ENCODE results near the gene MS4A6A. TPM values are rescaled to one million over a fixed set of nuclear protein-coding genes. Genes with fewer than 3 reads are reported as not detected.

Gene MS4A6A
- polyA plus RNA-seq, 6 donors from 2014 or later, result 1.5 to 11.3 (median 3.3) TPM

Other genes starting within 250 kb of the MS4A6A start
- gene OOSP1, start 244.7 kb downstream of the MS4A6A start, polyA plus RNA-seq (ENCODE audit: low read depth in 6 of 6), result not detected
- gene OOSP4A, start 219.1 kb downstream of the MS4A6A start, polyA plus RNA-seq (ENCODE audit: low read depth in 6 of 6), result not detected
- gene OOSP4B, start 165.9 kb downstream of the MS4A6A start, polyA plus RNA-seq (ENCODE audit: low read depth in 6 of 6), result not detected
- not detected for gene OOSP2, start 142.7 kb downstream of the MS4A6A start, polyA plus RNA-seq (ENCODE audit: low read depth in 6 of 6)
- under 1 TPM in 1 of 6 donors, not detected in 5; 0.57 TPM for gene MS4A3, start 126.4 kb downstream of the MS4A6A start, polyA plus RNA-seq (ENCODE audit: low read depth in 6 of 6)
- gene MS4A2, start 94.4 kb downstream of the MS4A6A start, polyA plus RNA-seq (ENCODE audit: low read depth in 6 of 6), result not detected
- not detected for gene MS4A4E, start 60.1 kb upstream of the MS4A6A start, polyA plus RNA-seq (ENCODE audit: low read depth in 6 of 6)
- under 1 TPM in 2 of 6 donors, not detected in 4; 0.16 to 0.34 TPM for gene MS4A4A, start 97.6 kb upstream of the MS4A6A start, polyA plus RNA-seq (ENCODE audit: low read depth in 6 of 6)
- not detected for gene MS4A6E, start 144.2 kb upstream of the MS4A6A start, polyA plus RNA-seq (ENCODE audit: low read depth in 6 of 6)
- gene MS4A7, start 195.4 kb upstream of the MS4A6A start, polyA plus RNA-seq (ENCODE audit: low read depth in 6 of 6), result 10 to 100 TPM; 24.5 to 47.8 (median 30.0) TPM
- gene MS4A14, start 213.4 kb upstream of the MS4A6A start, polyA plus RNA-seq (ENCODE audit: low read depth in 6 of 6), result 1 to 10 TPM in 2 of 6 donors, under 1 TPM in 3, not detected in 1; 0.43 to 1.8 (median 0.64) TPM
- not detected for gene MS4A5, start 246.5 kb upstream of the MS4A6A start, polyA plus RNA-seq (ENCODE audit: low read depth in 6 of 6)

Measured in naive B cell (primary cell).